Esophagus muscularis mucosa (tissue), 4 donors: ENCODE results near the gene TUBB. TPM values are rescaled to one million over a fixed set of nuclear protein-coding genes. Genes with fewer than 3 reads are reported as not detected.
"Not testable (repeated sequence)": the region's sequence is repeated elsewhere in the genome, so short reads cannot be mapped to it uniquely, and the experiment has no call there.

Experiments used
- DNase-seq: peaks from one replicate; pipeline ENCODE4 v3.0.0-alpha.2; 2017; ENCODE audit errors: extremely low spot score
- H3K27ac ChIP-seq, 4 donors: fragments of 200-600 bp; sonication (generic); replicated peaks in 1 of 4; 1 replicate in 3 of 4; 2 replicates in 1 of 4; pipeline ENCODE4 v1.5.1; 2016 to 2019; ENCODE audit warnings: mild to moderate bottlenecking in 1 of 4
- H3K27me3 ChIP-seq, 4 donors: fragments of 200-600 bp; sonication (generic); one replicate each; pipeline versions ENCODE4 v1.5.1 to v1.6.0; 2016 to 2019
- H3K36me3 ChIP-seq, 4 donors: fragments of 200-600 bp; sonication (generic); one replicate each; pipeline ENCODE4 v1.5.1; 2016 to 2019
- H3K4me1 ChIP-seq, 4 donors: fragments of 200-600 bp; sonication (generic); one replicate each; pipeline ENCODE4 v1.5.1; 2016 to 2019
- H3K4me3 ChIP-seq, 4 donors: fragments of 200-600 bp; sonication (generic); 1 replicate in 2 of 4; 2 replicates in 2 of 4; pipeline ENCODE4 v1.5.1; 2016 to 2019; ENCODE audit warnings: mild to moderate bottlenecking in 4 of 4, moderate library complexity in 1 of 4
- H3K9me3 ChIP-seq, 4 donors: fragments of 200-600 bp; sonication (generic); 1 replicate in 3 of 4; 2 replicates in 1 of 4; pipeline ENCODE4 v1.5.1; 2016 to 2019
- CTCF ChIP-seq, 3 experiments: fragments of 200-600 bp in 2 of 3; fragments of 450-650 bp in 1 of 3; sonication (generic) in 2 of 3; IDR thresholded peaks; one replicate each; pipeline ENCODE4 v1.5.1; 2017 to 2019; ENCODE audit warnings: antibody characterized with exemption in 3 of 3, mild to moderate bottlenecking in 2 of 3, moderate library complexity in 1 of 3
- EP300 ChIP-seq: sonication (generic); formaldehyde crosslinking; IDR thresholded peaks from one replicate; pipeline ENCODE4 v1.6.1; 2017; ENCODE audit warnings: antibody characterized with exemption
- POLR2A ChIP-seq: fragments of 450-650 bp; IDR thresholded peaks from one replicate; pipeline ENCODE4 v1.6.1; 2017; ENCODE audit warnings: antibody characterized with exemption, moderate library complexity, mild to moderate bottlenecking, low read depth
- POLR2AphosphoS5 ChIP-seq, 2 donors: sonication (generic); formaldehyde crosslinking; IDR thresholded peaks; one replicate each; pipeline ENCODE4 v1.6.1; 2017; ENCODE audit warnings: antibody characterized with exemption in 2 of 2
- WGBS: methylation state at CpG from one replicate; pipeline ENCODE4 v1.1.5; 2018; 5-methylcytosine and 5-hydroxymethylcytosine counted together
- intact Hi-C: fragments of 100-400 bp; cut with DNase I; formaldehyde crosslinking; loops from one replicate; pipeline ENCODE4 v1.15.1; 2023
- total RNA-seq, 4 donors: library from RNA; depleted of rRNA; stranded (reverse); fragments of >200 nt; gene quantifications; one replicate each; pipeline versions ENCODE4 v1.1.0 to v1.2.1, GENCODE V29; 2016

Gene TUBB
- total RNA-seq, 4 donors from 2014 or later, result 208 to 398 (median 272) TPM

- no peaks in the 10 kb centered on the region for H3K27me3 ChIP-seq
- H3K9me3 ChIP-seq, result no peaks in the 10 kb centered on the region
- 87% methylated on average over 12 of the region's 12 CpGs for WGBS
- TF ChIP-seq EP300 (no peak), CTCF (IDR thresholded peaks at IDR 0.05) (no peak), POLR2A (no peak), POLR2AphosphoS5 (IDR thresholded peaks at IDR 0.05) (no peak)
- H3K36me3 ChIP-seq, result no peaks in the 10 kb centered on the region
- no peak overlapping the region for H3K4me3 ChIP-seq
- intact Hi-C loops, result no loop called here
- no peak for DNase-seq
- peaks cover 25 to 62% (median 39%) of the 10 kb centered on the region in 4 donors for H3K4me1 ChIP-seq
- H3K27ac ChIP-seq, result peak overlapping the region in 1 of 4 donors; percentile 85
Observed at GRCh38 chr6:30749554-30750378, 29.6 kb downstream of the TUBB start.

GRCh38 chr6:30750379-30750668 is 30.2 kb downstream of the TUBB start:
- TF ChIP-seq POLR2A (no peak), POLR2AphosphoS5 (IDR thresholded peaks at IDR 0.05) (no peak), EP300 (no peak), CTCF (IDR thresholded peaks at IDR 0.05) (no peak)
- Histone ChIP-seq H3K4me3 (no peak overlapping the region), H3K4me1 (peaks cover 25 to 57% (median 34%) of the 10 kb centered on the region in 4 donors), H3K9me3 (no peaks in the 10 kb centered on the region), H3K27me3 (no peaks in the 10 kb centered on the region), H3K36me3 (no peaks in the 10 kb centered on the region), H3K27ac (peak overlapping the region in 1 of 4 donors; percentile 85)
- DNase-seq, result no peak
- intact Hi-C loops, result no loop called here

GRCh38 chr6:30752157-30752927 is 32.2 kb downstream of the TUBB start:
- Histone ChIP-seq H3K36me3 (no peaks in the 10 kb centered on the region), H3K9me3 (no peaks in the 10 kb centered on the region), H3K27me3 (no peaks in the 10 kb centered on the region), H3K4me1 (peaks cover 25 to 57% (median 34%) of the 10 kb centered on the region in 4 donors), H3K4me3 (peak overlapping the region in 1 of 4 donors; percentile 3), H3K27ac (peak overlapping the region; percentile 82 to 91 (median 86))
- TF ChIP-seq POLR2AphosphoS5 (IDR thresholded peaks at IDR 0.05), result peak; percentile 75 to 79
- no peak for TF ChIP-seq CTCF (IDR thresholded peaks at IDR 0.05)
- peak; percentile 65 for TF ChIP-seq EP300
- no peak for TF ChIP-seq POLR2A
- intact Hi-C loops, result no loop called here
- DNase-seq, result peak; percentile 98
- 18% methylated on average over 9 of the region's 12 CpGs for WGBS

- H3K27me3 ChIP-seq, result no peaks in the 10 kb centered on the region
- no peaks in the 10 kb centered on the region for H3K9me3 ChIP-seq
- intact Hi-C loops, result no loop called here
- no peak overlapping the region for H3K4me3 ChIP-seq
- WGBS, result 74% methylated on average over 3 of the region's 3 CpGs
- no peak for DNase-seq
- H3K4me1 ChIP-seq, result peaks cover 31 to 64% (median 35%) of the 10 kb centered on the region in 4 donors
- H3K27ac ChIP-seq, result peak overlapping the region in 2 of 4 donors; percentile 85 to 91
- TF ChIP-seq POLR2AphosphoS5 (IDR thresholded peaks at IDR 0.05) (no peak), CTCF (IDR thresholded peaks at IDR 0.05) (no peak), EP300 (no peak), POLR2A (no peak)
- no peaks in the 10 kb centered on the region for H3K36me3 ChIP-seq
Observed at GRCh38 chr6:30754631-30755030, 34.5 kb downstream of the TUBB start.

GRCh38 chr6:30756405-30757003 is 36.4 kb downstream of the TUBB start:
- H3K36me3 ChIP-seq, H3K27me3 ChIP-seq, H3K4me3 ChIP-seq, H3K27ac ChIP-seq, intact Hi-C loops, DNase-seq, H3K9me3 ChIP-seq: not testable (repeated sequence)
- WGBS, result 96% methylated on average over 5 of the region's 7 CpGs
- peaks cover 31 to 67% (median 35%) of the 10 kb centered on the region in 4 donors for H3K4me1 ChIP-seq
